Fibroblast of villous mesenchyme (primary cell): ENCODE data around the gene HMCN2. TPM values are rescaled to one million over a fixed set of nuclear protein-coding genes. Genes with fewer than 3 reads are reported as not detected.
A peak's percentile ranks its signal among the peaks of the same experiment; 100 is the strongest.

ENCODE experiments used
- DNase-seq: peaks from one replicate; pipeline ENCODE4 v3.0.0-alpha.2; 2010; ENCODE audit warnings: low read depth
- H3K4me3 ChIP-seq: 2 replicates; pipeline ENCODE4 v1.5.1; 2011; ENCODE audit warnings: low read depth, mild to moderate bottlenecking, low read length
- total RNA-seq: library from RNA; depleted of rRNA; stranded (reverse); fragments of >200 nt; gene quantifications from 2 replicates; pipeline ENCODE4 v1.2.3, GENCODE V29; 2012
- TF ChIP-seq, protein P1 (sequence below): IDR thresholded peaks from 2 replicates; pipeline ENCODE4 v1.5.1; 2012; ENCODE audit warnings: low read depth, mild to moderate bottlenecking, low read length; ENCODE audit not compliant: insufficient read depth

HMCN2 gene
- total RNA-seq, 1 donor: not detected

DNA sequence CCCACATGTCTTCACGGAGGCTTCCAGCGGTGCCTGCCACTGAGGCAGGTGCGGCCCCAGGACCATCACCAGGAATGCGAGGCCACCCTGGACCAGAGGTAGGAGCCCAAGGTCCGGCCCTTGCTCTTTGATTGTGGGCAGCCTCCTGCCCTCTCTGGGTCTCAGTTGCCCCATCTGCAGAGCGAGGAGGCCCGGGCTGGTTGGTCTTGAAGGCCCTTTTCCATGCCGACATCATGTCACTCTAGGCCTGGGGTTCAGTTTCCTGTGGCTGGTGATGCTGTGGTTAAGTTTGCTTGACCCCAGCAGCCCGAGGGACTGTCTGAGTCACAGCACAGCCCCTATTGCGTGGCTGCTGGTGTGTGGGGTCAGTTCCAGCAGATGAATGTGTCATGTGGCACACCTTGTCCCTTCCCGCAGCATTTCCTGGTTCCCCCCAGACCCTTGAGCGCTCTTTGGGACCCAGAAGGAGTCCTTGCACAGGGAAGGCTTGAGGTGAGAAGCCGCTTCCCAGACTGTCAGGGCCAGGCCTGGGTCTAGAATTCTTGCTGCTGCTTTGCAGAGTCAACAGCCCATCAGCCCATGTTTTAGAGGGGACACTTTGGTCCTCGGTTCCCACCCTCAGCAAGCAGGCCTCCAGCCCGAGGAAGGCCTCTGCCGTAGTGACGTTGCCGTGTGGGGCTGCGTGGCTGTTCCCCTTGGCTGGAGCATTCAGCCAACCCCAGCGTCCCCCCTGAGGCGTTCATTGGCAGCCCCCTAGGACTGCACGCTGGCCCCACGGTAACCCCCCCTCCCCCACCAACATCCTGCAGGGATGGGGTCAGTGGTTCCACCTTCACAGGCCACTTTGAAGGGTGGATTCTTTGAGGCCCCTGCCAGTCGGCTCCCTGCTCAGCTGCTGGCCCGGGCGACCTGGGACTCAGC lies 31.0 kb upstream of the HMCN2 start:
- no peak overlapping the region for H3K4me3 ChIP-seq
- TF ChIP-seq, protein P1, sequence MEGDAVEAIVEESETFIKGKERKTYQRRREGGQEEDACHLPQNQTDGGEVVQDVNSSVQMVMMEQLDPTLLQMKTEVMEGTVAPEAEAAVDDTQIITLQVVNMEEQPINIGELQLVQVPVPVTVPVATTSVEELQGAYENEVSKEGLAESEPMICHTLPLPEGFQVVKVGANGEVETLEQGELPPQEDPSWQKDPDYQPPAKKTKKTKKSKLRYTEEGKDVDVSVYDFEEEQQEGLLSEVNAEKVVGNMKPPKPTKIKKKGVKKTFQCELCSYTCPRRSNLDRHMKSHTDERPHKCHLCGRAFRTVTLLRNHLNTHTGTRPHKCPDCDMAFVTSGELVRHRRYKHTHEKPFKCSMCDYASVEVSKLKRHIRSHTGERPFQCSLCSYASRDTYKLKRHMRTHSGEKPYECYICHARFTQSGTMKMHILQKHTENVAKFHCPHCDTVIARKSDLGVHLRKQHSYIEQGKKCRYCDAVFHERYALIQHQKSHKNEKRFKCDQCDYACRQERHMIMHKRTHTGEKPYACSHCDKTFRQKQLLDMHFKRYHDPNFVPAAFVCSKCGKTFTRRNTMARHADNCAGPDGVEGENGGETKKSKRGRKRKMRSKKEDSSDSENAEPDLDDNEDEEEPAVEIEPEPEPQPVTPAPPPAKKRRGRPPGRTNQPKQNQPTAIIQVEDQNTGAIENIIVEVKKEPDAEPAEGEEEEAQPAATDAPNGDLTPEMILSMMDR: no peak
- DNase-seq: peak; percentile 50

DNA sequence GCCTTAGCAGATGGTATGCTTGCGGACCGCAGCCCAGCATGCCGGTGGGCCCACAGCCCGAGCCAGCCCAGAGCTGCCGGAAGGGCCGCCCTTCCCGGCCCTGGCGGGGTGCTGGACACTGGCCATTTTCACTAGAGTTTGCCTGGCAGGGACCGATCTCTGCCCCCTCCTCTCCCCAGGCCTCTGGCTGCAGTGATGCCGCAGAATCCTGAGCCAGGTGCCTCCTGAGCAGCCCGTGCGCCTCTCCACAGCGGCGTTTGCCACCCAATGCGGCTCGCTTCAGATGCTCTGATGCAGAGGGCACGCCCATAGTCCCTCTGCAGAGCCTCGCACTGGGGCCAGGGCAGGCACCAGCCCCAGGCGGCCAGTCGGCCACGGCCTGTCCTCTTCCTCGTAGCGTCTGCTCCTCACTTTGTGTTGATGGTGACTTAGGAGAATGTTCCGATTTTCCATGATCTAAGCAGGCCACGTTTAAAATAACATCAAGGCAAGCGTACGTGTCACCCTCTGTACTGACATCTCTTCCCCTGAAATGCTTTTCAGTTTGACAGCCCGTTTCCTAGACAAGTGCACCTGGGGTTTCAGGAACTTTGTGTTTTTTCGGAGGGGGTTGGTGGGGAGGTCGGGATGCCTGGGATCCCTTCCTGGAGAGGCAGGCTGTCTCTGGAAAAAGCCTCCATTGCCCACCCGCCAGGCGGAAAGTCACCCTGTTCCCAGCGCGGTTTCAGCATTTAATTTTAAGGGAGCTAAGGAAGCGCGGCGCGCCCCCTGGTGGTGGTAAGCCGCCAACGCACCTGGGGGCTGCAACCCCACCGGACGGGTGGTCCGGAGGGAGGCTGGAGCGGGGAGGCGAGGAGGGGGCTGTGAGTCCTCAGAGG lies 29.8 kb upstream of the HMCN2 start:
- peak; percentile 59 for DNase-seq
- H3K4me3 ChIP-seq: no peak overlapping the region
- TF ChIP-seq, protein P1: peak; percentile 99

- DNase-seq: no peak
- no peak overlapping the region for H3K4me3 ChIP-seq
- TF ChIP-seq, protein P1: no peak
Observed at GRCh38 chr9:130236436-130236985, 29.0 kb upstream of the HMCN2 start.

- no peak overlapping the region for H3K4me3 ChIP-seq
- TF ChIP-seq, protein P1: no peak
- DNase-seq: peak; percentile 76
Observed at GRCh38 chr9:130237076-130237475, 28.5 kb upstream of the HMCN2 start.

GRCh38 chr9:130237763-130238524 lies 27.6 kb upstream of the HMCN2 start:
- no peak for DNase-seq
- TF ChIP-seq, protein P1: no peak
- H3K4me3 ChIP-seq: no peak overlapping the region

- no peak for DNase-seq
- H3K4me3 ChIP-seq: no peak overlapping the region
- TF ChIP-seq, protein P1: no peak
Observed at GRCh38 chr9:130239363-130239695, 26.2 kb upstream of the HMCN2 start.
